GM12892 (cell line): ENCODE results near the gene CSF1R.

Experiments used
- POLR2A ChIP-seq: IDR thresholded peaks from 2 replicates; pipeline ENCODE4 v1.6.1; 2011; ENCODE audit warnings: low read depth, low read length, control low read depth
- POLR2AphosphoS5 ChIP-seq: IDR thresholded peaks from 2 replicates; pipeline ENCODE4 v1.6.1; 2011; ENCODE audit warnings: low read depth, low read length, control low read depth
- TAF1 ChIP-seq: IDR thresholded peaks from 2 replicates; pipeline ENCODE4 v1.6.1; 2011; ENCODE audit warnings: low read depth, mild to moderate bottlenecking, control low read depth, low read length, borderline replicate concordance

- TF ChIP-seq POLR2A (no peak), POLR2AphosphoS5 (no peak), TAF1 (no peak)
Measured at GRCh38 chr5:150085191-150085912, 1.0 kb downstream of the CSF1R start.
